ENCODE results near the gene KCNC1. TPM values are rescaled to one million over a fixed set of nuclear protein-coding genes. Genes with fewer than 3 reads are reported as not detected.

The KCNC1 gene
- total RNA-seq, 1 experiment from 2014 or later, result 0.20 TPM

DNA sequence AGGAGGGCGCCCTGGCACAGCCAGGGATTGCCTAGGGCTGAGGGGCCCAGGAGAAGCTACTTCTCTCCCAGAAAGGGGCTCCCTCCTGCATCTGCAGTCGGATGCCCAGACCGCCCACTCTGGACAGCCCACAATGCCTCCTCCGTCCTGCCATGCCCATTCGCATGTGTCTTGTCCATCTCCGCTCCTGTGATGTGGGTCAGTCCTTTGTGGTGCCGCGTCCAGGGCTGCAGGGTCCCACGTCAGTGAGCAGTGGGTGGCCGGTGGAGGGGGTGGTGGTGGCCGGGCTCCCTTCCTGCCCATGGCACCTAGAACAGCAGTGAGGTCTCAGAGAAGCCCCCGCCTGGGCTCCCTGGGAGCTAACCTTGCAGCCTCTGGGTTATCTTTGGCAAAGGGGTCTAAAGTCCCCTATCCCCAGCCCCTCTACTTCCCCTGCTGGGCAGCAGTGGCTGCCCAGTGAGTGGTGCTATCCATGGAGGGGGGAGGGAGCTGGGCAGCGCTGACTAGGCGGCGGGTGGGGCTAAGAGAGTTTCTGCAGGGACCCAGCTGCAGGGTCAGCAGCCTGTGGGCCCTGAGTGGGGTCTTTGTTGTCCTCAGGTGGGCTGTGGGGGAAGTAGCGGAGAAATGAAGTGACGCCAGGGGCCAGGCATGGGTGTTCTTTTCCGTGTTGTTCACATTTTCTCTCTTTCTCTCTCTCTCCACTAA is 41.1 kb downstream of the KCNC1 start:
- DNase-seq (ENCODE audit: low spot score), result no peak
- Mint-ChIP-seq H3K9me3 (no peaks in the 10 kb centered on the region), H3K36me3 (no peaks in the 10 kb centered on the region), H3K27ac (no peak overlapping the region), H3K4me1 (no peaks in the 10 kb centered on the region), H3K27me3 (ENCODE audit: low read depth) (no peaks in the 10 kb centered on the region), H3K4me3 (no peak overlapping the region)
- TF ChIP-seq, protein P1, sequence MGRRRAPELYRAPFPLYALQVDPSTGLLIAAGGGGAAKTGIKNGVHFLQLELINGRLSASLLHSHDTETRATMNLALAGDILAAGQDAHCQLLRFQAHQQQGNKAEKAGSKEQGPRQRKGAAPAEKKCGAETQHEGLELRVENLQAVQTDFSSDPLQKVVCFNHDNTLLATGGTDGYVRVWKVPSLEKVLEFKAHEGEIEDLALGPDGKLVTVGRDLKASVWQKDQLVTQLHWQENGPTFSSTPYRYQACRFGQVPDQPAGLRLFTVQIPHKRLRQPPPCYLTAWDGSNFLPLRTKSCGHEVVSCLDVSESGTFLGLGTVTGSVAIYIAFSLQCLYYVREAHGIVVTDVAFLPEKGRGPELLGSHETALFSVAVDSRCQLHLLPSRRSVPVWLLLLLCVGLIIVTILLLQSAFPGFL (CRISPR knock-in tag; IDR thresholded peaks at IDR 0.05; ENCODE audit: borderline replicate concordance), result no peak
- TF ChIP-seq ZBTB21 (CRISPR knock-in tag; IDR thresholded peaks at IDR 0.05; ENCODE audit: borderline replicate concordance) (no peak), CBFB (CRISPR knock-in tag; IDR thresholded peaks at IDR 0.05; ENCODE audit: low read depth) (no peak), ZNF232 (CRISPR knock-in tag; IDR thresholded peaks at IDR 0.05) (no peak), RELA (CRISPR knock-in tag; IDR thresholded peaks at IDR 0.05; ENCODE audit: borderline replicate concordance) (no peak), JAZF1 (CRISPR knock-in tag; IDR thresholded peaks at IDR 0.05) (no peak), KAT7 (CRISPR knock-in tag; IDR thresholded peaks at IDR 0.05; ENCODE audit: borderline replicate concordance) (no peak), NFYB (CRISPR knock-in tag; conservative IDR thresholded peaks at IDR 0.05; ENCODE audit: low read depth) (no peak), ZNF423 (CRISPR knock-in tag; IDR thresholded peaks at IDR 0.05) (no peak), ELF4 (CRISPR knock-in tag; IDR thresholded peaks at IDR 0.05; ENCODE audit: low read depth) (no peak), GRHL2 (CRISPR knock-in tag; IDR thresholded peaks at IDR 0.05; ENCODE audit: insufficient replicate concordance, severe bottlenecking) (no peak), FOXK1 (CRISPR knock-in tag; IDR thresholded peaks at IDR 0.05) (no peak), FOXJ3 (CRISPR knock-in tag; IDR thresholded peaks at IDR 0.05; ENCODE audit: borderline replicate concordance) (no peak), TP53 (CRISPR knock-in tag; IDR thresholded peaks at IDR 0.05) (no peak)
- TF ChIP-seq, protein P2, sequence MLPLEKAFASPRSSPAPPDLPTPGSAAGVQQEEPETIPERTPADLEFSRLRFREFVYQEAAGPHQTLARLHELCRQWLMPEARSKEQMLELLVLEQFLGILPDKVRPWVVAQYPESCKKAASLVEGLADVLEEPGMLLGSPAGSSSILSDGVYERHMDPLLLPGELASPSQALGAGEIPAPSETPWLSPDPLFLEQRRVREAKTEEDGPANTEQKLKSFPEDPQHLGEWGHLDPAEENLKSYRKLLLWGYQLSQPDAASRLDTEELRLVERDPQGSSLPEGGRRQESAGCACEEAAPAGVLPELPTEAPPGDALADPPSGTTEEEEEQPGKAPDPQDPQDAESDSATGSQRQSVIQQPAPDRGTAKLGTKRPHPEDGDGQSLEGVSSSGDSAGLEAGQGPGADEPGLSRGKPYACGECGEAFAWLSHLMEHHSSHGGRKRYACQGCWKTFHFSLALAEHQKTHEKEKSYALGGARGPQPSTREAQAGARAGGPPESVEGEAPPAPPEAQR (CRISPR knock-in tag; IDR thresholded peaks at IDR 0.05), result no peak
- TF ChIP-seq, protein P3, sequence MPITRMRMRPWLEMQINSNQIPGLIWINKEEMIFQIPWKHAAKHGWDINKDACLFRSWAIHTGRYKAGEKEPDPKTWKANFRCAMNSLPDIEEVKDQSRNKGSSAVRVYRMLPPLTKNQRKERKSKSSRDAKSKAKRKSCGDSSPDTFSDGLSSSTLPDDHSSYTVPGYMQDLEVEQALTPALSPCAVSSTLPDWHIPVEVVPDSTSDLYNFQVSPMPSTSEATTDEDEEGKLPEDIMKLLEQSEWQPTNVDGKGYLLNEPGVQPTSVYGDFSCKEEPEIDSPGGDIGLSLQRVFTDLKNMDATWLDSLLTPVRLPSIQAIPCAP (CRISPR knock-in tag; IDR thresholded peaks at IDR 0.05), result no peak
- TF ChIP-seq, protein P4, sequence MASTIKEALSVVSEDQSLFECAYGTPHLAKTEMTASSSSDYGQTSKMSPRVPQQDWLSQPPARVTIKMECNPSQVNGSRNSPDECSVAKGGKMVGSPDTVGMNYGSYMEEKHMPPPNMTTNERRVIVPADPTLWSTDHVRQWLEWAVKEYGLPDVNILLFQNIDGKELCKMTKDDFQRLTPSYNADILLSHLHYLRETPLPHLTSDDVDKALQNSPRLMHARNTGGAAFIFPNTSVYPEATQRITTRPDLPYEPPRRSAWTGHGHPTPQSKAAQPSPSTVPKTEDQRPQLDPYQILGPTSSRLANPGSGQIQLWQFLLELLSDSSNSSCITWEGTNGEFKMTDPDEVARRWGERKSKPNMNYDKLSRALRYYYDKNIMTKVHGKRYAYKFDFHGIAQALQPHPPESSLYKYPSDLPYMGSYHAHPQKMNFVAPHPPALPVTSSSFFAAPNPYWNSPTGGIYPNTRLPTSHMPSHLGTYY (CRISPR knock-in tag; IDR thresholded peaks at IDR 0.05), result no peak
- TF ChIP-seq, protein P5, sequence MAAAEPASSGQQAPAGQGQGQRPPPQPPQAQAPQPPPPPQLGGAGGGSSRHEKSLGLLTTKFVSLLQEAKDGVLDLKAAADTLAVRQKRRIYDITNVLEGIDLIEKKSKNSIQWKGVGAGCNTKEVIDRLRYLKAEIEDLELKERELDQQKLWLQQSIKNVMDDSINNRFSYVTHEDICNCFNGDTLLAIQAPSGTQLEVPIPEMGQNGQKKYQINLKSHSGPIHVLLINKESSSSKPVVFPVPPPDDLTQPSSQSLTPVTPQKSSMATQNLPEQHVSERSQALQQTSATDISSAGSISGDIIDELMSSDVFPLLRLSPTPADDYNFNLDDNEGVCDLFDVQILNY (CRISPR knock-in tag; IDR thresholded peaks at IDR 0.05), result no peak
- TF ChIP-seq, protein P6, sequence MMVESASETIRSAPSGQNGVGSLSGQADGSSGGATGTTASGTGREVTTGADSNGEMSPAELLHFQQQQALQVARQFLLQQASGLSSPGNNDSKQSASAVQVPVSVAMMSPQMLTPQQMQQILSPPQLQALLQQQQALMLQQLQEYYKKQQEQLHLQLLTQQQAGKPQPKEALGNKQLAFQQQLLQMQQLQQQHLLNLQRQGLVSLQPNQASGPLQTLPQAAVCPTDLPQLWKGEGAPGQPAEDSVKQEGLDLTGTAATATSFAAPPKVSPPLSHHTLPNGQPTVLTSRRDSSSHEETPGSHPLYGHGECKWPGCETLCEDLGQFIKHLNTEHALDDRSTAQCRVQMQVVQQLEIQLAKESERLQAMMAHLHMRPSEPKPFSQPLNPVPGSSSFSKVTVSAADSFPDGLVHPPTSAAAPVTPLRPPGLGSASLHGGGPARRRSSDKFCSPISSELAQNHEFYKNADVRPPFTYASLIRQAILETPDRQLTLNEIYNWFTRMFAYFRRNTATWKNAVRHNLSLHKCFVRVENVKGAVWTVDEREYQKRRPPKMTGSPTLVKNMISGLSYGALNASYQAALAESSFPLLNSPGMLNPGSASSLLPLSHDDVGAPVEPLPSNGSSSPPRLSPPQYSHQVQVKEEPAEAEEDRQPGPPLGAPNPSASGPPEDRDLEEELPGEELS (CRISPR knock-in tag; IDR thresholded peaks at IDR 0.05), result no peak
- TF ChIP-seq, protein P7, sequence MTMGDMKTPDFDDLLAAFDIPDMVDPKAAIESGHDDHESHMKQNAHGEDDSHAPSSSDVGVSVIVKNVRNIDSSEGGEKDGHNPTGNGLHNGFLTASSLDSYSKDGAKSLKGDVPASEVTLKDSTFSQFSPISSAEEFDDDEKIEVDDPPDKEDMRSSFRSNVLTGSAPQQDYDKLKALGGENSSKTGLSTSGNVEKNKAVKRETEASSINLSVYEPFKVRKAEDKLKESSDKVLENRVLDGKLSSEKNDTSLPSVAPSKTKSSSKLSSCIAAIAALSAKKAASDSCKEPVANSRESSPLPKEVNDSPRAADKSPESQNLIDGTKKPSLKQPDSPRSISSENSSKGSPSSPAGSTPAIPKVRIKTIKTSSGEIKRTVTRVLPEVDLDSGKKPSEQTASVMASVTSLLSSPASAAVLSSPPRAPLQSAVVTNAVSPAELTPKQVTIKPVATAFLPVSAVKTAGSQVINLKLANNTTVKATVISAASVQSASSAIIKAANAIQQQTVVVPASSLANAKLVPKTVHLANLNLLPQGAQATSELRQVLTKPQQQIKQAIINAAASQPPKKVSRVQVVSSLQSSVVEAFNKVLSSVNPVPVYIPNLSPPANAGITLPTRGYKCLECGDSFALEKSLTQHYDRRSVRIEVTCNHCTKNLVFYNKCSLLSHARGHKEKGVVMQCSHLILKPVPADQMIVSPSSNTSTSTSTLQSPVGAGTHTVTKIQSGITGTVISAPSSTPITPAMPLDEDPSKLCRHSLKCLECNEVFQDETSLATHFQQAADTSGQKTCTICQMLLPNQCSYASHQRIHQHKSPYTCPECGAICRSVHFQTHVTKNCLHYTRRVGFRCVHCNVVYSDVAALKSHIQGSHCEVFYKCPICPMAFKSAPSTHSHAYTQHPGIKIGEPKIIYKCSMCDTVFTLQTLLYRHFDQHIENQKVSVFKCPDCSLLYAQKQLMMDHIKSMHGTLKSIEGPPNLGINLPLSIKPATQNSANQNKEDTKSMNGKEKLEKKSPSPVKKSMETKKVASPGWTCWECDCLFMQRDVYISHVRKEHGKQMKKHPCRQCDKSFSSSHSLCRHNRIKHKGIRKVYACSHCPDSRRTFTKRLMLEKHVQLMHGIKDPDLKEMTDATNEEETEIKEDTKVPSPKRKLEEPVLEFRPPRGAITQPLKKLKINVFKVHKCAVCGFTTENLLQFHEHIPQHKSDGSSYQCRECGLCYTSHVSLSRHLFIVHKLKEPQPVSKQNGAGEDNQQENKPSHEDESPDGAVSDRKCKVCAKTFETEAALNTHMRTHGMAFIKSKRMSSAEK (CRISPR knock-in tag; IDR thresholded peaks at IDR 0.05; ENCODE audit: borderline replicate concordance), result no peak
- no peak for ATAC-seq
- ChIA-PET POLR2A (no interaction called here), CTCF (interaction anchor here (0.9 to 2.5 kb wide), 6 partner anchors 9 to 131 kb away, joined by 3 to 16 read pairs (median 3); no protein-coding TSS in a partner anchor)
